PC-9 (cell line): ENCODE measurements around the gene CENPB. TPM values are rescaled to one million over a fixed set of nuclear protein-coding genes. Genes with fewer than 3 reads are reported as not detected.

Source experiments
- BruUV-seq: library from RNA; stranded (reverse); fragments of 400-500 nt; replicated peaks from 2 replicates; lab custom pipeline; 2021; lab: Mats Ljungman, UMichigan
- CTCF ChIA-PET: fragments of 300-600 bp; sonication (Branson Sonifier 250); formaldehyde crosslinking; loops from one replicate; lab custom pipeline; 2022; ENCODE audit warnings: antibody characterized with exemption; lab: Charles Lee
- POLR2A ChIA-PET: fragments of 300-600 bp; sonication (Branson Sonifier 250); formaldehyde crosslinking; loops from one replicate; lab custom pipeline; 2022; ENCODE audit warnings: antibody characterized with exemption; ENCODE audit not compliant: unreplicated experiment; lab: Charles Lee
- DNase-seq, 2 experiments: peaks; one replicate each; pipeline versions ENCODE4 v3.0.0 to v3.0.0-alpha.2; 2015 to 2022; ENCODE audit warnings: mixed read lengths in 1 of 2
- H2AFZ ChIP-seq: fragments of 200-600 bp; sonication (generic); 2 replicates; pipeline ENCODE4 v1.8.1; 2017; ENCODE audit warnings: antibody characterized with exemption
- H3F3A ChIP-seq: fragments of 200-600 bp; sonication (generic); 2 replicates; pipeline ENCODE4 v1.8.1; 2017; ENCODE audit warnings: antibody characterized with exemption, mild to moderate bottlenecking, low read depth; ENCODE audit not compliant: insufficient read depth
- H3K27ac ChIP-seq: fragments of 200-600 bp; sonication (generic); 2 replicates; pipeline ENCODE4 v1.6.1; 2016; ENCODE audit warnings: mixed run types
- H3K27me3 ChIP-seq: fragments of 200-600 bp; sonication (generic); 2 replicates; pipeline ENCODE4 v1.6.1; 2016; ENCODE audit warnings: low read depth, mixed run types; ENCODE audit not compliant: insufficient read depth
- H3K36me3 ChIP-seq: fragments of 200-600 bp; sonication (generic); 2 replicates; pipeline ENCODE4 v1.6.1; 2016; ENCODE audit warnings: low read depth, mixed run types
- H3K4me1 ChIP-seq: fragments of 200-600 bp; sonication (generic); replicated peaks from 2 replicates; pipeline ENCODE4 v1.6.1; 2016; ENCODE audit warnings: mixed run types; ENCODE audit not compliant: insufficient read depth
- H3K4me2 ChIP-seq: fragments of 200-600 bp; sonication (generic); 2 replicates; pipeline ENCODE4 v1.6.1; 2017; ENCODE audit warnings: mixed run types
- H3K4me3 ChIP-seq: fragments of 200-600 bp; sonication (generic); 2 replicates; pipeline ENCODE4 v1.6.1; 2016; ENCODE audit warnings: mixed run types
- H3K79me2 ChIP-seq: fragments of 200-600 bp; sonication (generic); 2 replicates; pipeline ENCODE4 v1.6.1; 2017; ENCODE audit warnings: low read depth, mixed run types
- H3K9me2 ChIP-seq: fragments of 200-600 bp; sonication (generic); 2 replicates; pipeline ENCODE4 v1.8.1; 2017; ENCODE audit warnings: mild to moderate bottlenecking; ENCODE audit not compliant: insufficient read depth
- H3K9me3 ChIP-seq: fragments of 200-600 bp; sonication (generic); 2 replicates; pipeline ENCODE4 v1.8.1; 2016; ENCODE audit warnings: low read depth; ENCODE audit not compliant: insufficient read depth
- H4K20me1 ChIP-seq: fragments of 200-600 bp; sonication (generic); 2 replicates; pipeline ENCODE4 v1.8.1; 2017; ENCODE audit not compliant: insufficient read depth
- EZH2 ChIP-seq: fragments of 200-600 bp; sonication (generic); IDR thresholded peaks from 2 replicates; pipeline ENCODE4 v1.8.0; 2017; ENCODE audit warnings: antibody characterized with exemption, low read depth
- intact Hi-C: fragments of 100-400 bp; cut with micrococcal nuclease; formaldehyde crosslinking; loops from one replicate; pipeline ENCODE4 v1.10.0; 2022; ENCODE audit not compliant: unreplicated experiment
- total RNA-seq: library from RNA; stranded (reverse); gene quantifications from 2 replicates; pipeline ENCODE4 v1.2.3, GENCODE V29; 2021
- TF ChIP-seq, protein P1 (sequence below): fragments of 200-600 bp; sonication (generic); conservative IDR thresholded peaks from 2 replicates; pipeline ENCODE4 v1.6.1; 2017; ENCODE audit warnings: mixed run types, antibody characterized with exemption, mild to moderate bottlenecking, moderate library complexity

Gene CENPB
- total RNA-seq, 1 experiment from 2014 or later, result 70.8 TPM

DNA sequence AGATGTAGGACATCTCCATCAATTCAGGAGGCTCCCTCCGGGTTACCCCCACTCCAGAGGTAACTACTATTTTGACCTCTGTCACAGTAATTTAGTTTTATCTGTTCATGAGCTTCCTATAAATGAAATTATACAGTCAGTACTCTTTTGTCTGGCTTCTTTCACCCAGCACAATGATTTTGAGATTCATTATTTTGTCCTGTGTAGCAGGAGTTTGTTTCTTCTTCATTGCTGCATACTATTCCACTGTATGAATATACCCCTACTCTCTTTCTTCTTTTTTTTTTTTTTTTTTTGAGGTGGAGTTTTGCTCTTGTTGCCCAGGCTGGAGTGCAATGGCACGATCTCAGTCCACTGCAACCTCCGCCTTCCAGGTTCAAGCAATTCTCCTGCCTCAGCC, 22.0 kb upstream of the CENPB start:
- DNase-seq, result no peak
- BruUV-seq, result no TSS peak
- TF ChIP-seq, protein P1, sequence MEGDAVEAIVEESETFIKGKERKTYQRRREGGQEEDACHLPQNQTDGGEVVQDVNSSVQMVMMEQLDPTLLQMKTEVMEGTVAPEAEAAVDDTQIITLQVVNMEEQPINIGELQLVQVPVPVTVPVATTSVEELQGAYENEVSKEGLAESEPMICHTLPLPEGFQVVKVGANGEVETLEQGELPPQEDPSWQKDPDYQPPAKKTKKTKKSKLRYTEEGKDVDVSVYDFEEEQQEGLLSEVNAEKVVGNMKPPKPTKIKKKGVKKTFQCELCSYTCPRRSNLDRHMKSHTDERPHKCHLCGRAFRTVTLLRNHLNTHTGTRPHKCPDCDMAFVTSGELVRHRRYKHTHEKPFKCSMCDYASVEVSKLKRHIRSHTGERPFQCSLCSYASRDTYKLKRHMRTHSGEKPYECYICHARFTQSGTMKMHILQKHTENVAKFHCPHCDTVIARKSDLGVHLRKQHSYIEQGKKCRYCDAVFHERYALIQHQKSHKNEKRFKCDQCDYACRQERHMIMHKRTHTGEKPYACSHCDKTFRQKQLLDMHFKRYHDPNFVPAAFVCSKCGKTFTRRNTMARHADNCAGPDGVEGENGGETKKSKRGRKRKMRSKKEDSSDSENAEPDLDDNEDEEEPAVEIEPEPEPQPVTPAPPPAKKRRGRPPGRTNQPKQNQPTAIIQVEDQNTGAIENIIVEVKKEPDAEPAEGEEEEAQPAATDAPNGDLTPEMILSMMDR, result no peak
- TF ChIP-seq EZH2, result no peak
- Histone ChIP-seq H3K4me3 (no peak overlapping the region), H3K36me3 (no peaks in the 10 kb centered on the region), H3K27me3 (no peaks in the 10 kb centered on the region), H3K27ac (peak overlapping the region; percentile 88), H3K9me2 (no peaks in the 10 kb centered on the region), H3K4me2 (peak overlapping the region; percentile 63), H3K9me3 (no peaks in the 10 kb centered on the region), H3K79me2 (0 out of 2 replicates have a peak, but pooled peaks cover 7% of the 10 kb centered on the region), H4K20me1 (no peaks in the 10 kb centered on the region), H2AFZ (no peak overlapping the region), H3F3A (peaks cover 63% of the 10 kb centered on the region), H3K4me1 (peaks cover 69% of the 10 kb centered on the region)
- ChIA-PET POLR2A (interaction anchor here (0.6 kb wide), 3 partner anchors 12 to 199 kb away, joined by 3 to 42 read pairs (median 4); no protein-coding TSS in a partner anchor), CTCF (interaction anchor here (0.6 to 1.0 kb wide), 2 partner anchors 9 to 492 kb away, joined by 5 to 6 read pairs; no protein-coding TSS in a partner anchor)
- intact Hi-C loops, result no loop called here

DNA sequence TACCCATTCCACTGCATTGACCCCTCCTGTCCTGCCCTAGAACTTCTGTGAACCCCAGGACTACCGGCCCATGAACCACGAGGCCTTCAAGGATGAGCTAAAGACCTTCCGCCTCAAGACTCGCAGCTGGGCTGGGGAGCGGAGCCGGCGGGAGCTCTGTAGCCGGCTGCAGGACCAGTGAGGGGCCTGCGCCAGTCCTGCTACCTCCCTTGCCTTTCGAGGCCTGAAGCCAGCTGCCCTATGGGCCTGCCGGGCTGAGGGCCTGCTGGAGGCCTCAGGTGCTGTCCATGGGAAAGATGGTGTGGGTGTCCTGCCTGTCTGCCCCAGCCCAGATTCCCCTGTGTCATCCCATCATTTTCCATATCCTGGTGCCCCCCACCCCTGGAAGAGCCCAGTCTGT, 18.2 kb upstream of the CENPB start:
- H3K27me3 ChIP-seq, result no peaks in the 10 kb centered on the region
- no peak overlapping the region for H3K4me3 ChIP-seq
- peaks cover 38% of the 10 kb centered on the region for H3K4me1 ChIP-seq
- H2AFZ ChIP-seq, result no peak overlapping the region
- TF ChIP-seq EZH2, result no peak
- TF ChIP-seq, protein P1, result no peak
- ChIA-PET CTCF (no interaction called here), POLR2A (no interaction called here)
- H3K4me2 ChIP-seq, result no peak overlapping the region
- no peak overlapping the region for H3K27ac ChIP-seq
- H3F3A ChIP-seq, result peaks cover 37% of the 10 kb centered on the region
- intact Hi-C loops, result no loop called here
- no peaks in the 10 kb centered on the region for H3K79me2 ChIP-seq
- H4K20me1 ChIP-seq, result no peaks in the 10 kb centered on the region
- H3K9me2 ChIP-seq, result no peaks in the 10 kb centered on the region
- no TSS peak for BruUV-seq
- no peak for DNase-seq
- H3K9me3 ChIP-seq, result no peaks in the 10 kb centered on the region
- no peaks in the 10 kb centered on the region for H3K36me3 ChIP-seq

DNA sequence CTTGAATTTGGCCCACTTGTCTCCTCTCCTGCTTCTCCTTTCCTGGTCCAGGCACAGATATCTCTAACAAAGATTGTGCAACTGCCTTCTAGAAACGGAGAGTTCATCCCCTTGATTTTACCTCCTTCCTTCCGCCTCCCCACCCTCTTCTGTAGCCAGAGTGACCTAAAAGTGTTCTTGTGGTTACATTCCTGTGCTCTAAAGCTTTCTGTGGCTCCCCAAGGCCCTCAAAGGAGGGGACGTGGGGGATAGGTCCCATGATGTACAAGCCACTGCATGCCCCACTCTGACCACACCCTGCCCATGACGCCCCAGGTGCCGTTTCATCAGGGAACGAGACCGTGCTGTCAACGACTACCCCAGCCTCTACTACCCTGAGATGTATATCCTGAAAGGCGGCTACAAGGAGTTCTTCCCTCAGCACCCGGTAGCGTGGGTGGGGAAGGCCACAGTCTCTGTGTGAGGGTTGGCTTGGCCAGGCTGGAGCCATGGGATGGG, 17.8 kb upstream of the CENPB start:
- H3K36me3 ChIP-seq, result no peaks in the 10 kb centered on the region
- no peak for TF ChIP-seq EZH2
- TF ChIP-seq, protein P1, result no peak
- CTCF ChIA-PET, result interaction anchor here (0.6 kb wide), 1 partner anchor 16 kb away, joined by 3 read pairs; the partner anchor contains the start of gene AP5S1
- intact Hi-C loops, result no loop called here
- no peak overlapping the region for H2AFZ ChIP-seq
- H3K27ac ChIP-seq, result no peak overlapping the region
- no peak for DNase-seq
- H3K27me3 ChIP-seq, result no peaks in the 10 kb centered on the region
- no peaks in the 10 kb centered on the region for H3K9me2 ChIP-seq
- H3K79me2 ChIP-seq, result no peaks in the 10 kb centered on the region
- POLR2A ChIA-PET, result no interaction called here
- peaks cover 38% of the 10 kb centered on the region for H3K4me1 ChIP-seq
- no TSS peak for BruUV-seq
- no peak overlapping the region for H3K4me2 ChIP-seq
- no peaks in the 10 kb centered on the region for H3K9me3 ChIP-seq
- no peaks in the 10 kb centered on the region for H4K20me1 ChIP-seq
- no peak overlapping the region for H3K4me3 ChIP-seq
- H3F3A ChIP-seq, result peaks cover 37% of the 10 kb centered on the region
